Ascending aorta (tissue), 2 donors: ENCODE data around the gene B4GALNT4. TPM values are rescaled to one million over a fixed set of nuclear protein-coding genes. Genes with fewer than 3 reads are reported as not detected.

Experiments
- DNase-seq, 2 donors: peaks; one replicate each; pipeline ENCODE4 v3.0.0-alpha.2; 2019; ENCODE audit warnings: low spot score in 2 of 2
- H3K27ac ChIP-seq, 2 donors: fragments of 200-600 bp; sonication (generic); one replicate each; pipeline ENCODE4 v1.5.1; 2016 to 2017; ENCODE audit warnings: mild to moderate bottlenecking in 1 of 2
- H3K27me3 ChIP-seq: fragments of 200-600 bp; sonication (generic); one replicate; pipeline ENCODE4 v1.5.1; 2017
- H3K36me3 ChIP-seq, 2 donors: fragments of 200-600 bp; sonication (generic); one replicate each; pipeline ENCODE4 v1.5.1; 2016
- H3K4me1 ChIP-seq, 2 donors: fragments of 200-600 bp; sonication (generic); one replicate each; pipeline ENCODE4 v1.5.1; 2016 to 2017; ENCODE audit warnings: mild to moderate bottlenecking in 1 of 2
- H3K4me3 ChIP-seq, 2 donors: fragments of 200-600 bp; sonication (generic); one replicate each; pipeline ENCODE4 v1.5.1; 2016 to 2017; ENCODE audit warnings: mild to moderate bottlenecking in 1 of 2
- H3K9me3 ChIP-seq, 2 donors: fragments of 200-600 bp; sonication (generic); one replicate each; pipeline ENCODE4 v1.5.1; 2016
- CTCF ChIP-seq, 3 experiments: fragments of 200-600 bp in 2 of 3; fragments of 450-650 bp in 1 of 3; sonication (generic) in 2 of 3; IDR thresholded peaks; one replicate each; pipeline ENCODE4 v1.5.1; 2016 to 2019; ENCODE audit warnings: antibody characterized with exemption in 3 of 3, mild to moderate bottlenecking in 1 of 3, moderate library complexity in 1 of 3
- intact Hi-C: fragments of 100-400 bp; cut with DNase I; formaldehyde crosslinking; loops from one replicate; pipeline ENCODE4 v1.15.1; 2023
- total RNA-seq: library from RNA; depleted of rRNA; stranded (reverse); fragments of >200 nt; gene quantifications from one replicate; pipeline ENCODE4 v1.1.0, GENCODE V29; 2016

B4GALNT4 gene
- total RNA-seq, 1 donor from 2014 or later = not detected

GRCh38 chr11:370070-370941, 1.0 kb downstream of the B4GALNT4 start:
- no peaks in the 10 kb centered on the region for H3K9me3 ChIP-seq
- H3K4me1 ChIP-seq = peaks cover 0 to 5% of the 10 kb centered on the region in 2 donors
- peaks cover 18% of the 10 kb centered on the region for H3K27me3 ChIP-seq
- H3K4me3 ChIP-seq = no peak overlapping the region
- no peak for DNase-seq
- no peaks in the 10 kb centered on the region for H3K36me3 ChIP-seq
- no peak overlapping the region for H3K27ac ChIP-seq
- intact Hi-C loops = no loop called here
- TF ChIP-seq CTCF (IDR thresholded peaks at IDR 0.05) = no peak

GRCh38 chr11:371051-371450, 1.8 kb downstream of the B4GALNT4 start:
- Histone ChIP-seq H3K36me3 (no peaks in the 10 kb centered on the region), H3K4me3 (no peak overlapping the region), H3K9me3 (no peaks in the 10 kb centered on the region), H3K27ac (no peak overlapping the region), H3K27me3 (peaks cover 18% of the 10 kb centered on the region), H3K4me1 (peaks cover 0 to 5% of the 10 kb centered on the region in 2 donors)
- intact Hi-C loops = no loop called here
- DNase-seq = no peak
- no peak for TF ChIP-seq CTCF (IDR thresholded peaks at IDR 0.05)

GRCh38 chr11:371716-372590, 2.7 kb downstream of the B4GALNT4 start:
- H3K27me3 ChIP-seq = peaks cover 18% of the 10 kb centered on the region
- peaks cover 0 to 5% of the 10 kb centered on the region in 2 donors for H3K4me1 ChIP-seq
- H3K4me3 ChIP-seq = no peak overlapping the region
- no peak for TF ChIP-seq CTCF (IDR thresholded peaks at IDR 0.05)
- intact Hi-C loops = no loop called here
- DNase-seq = no peak
- no peaks in the 10 kb centered on the region for H3K9me3 ChIP-seq
- H3K27ac ChIP-seq = no peak overlapping the region
- H3K36me3 ChIP-seq = no peaks in the 10 kb centered on the region

GRCh38 chr11:372809-373715, 3.8 kb downstream of the B4GALNT4 start:
- Histone ChIP-seq H3K4me1 (peaks cover 0 to 5% of the 10 kb centered on the region in 2 donors), H3K4me3 (no peak overlapping the region), H3K27me3 (peaks cover 14% of the 10 kb centered on the region), H3K27ac (no peak overlapping the region), H3K9me3 (no peaks in the 10 kb centered on the region), H3K36me3 (no peaks in the 10 kb centered on the region)
- no peak for TF ChIP-seq CTCF (IDR thresholded peaks at IDR 0.05)
- no peak for DNase-seq
- intact Hi-C loops = no loop called here
